Activated B cell treated with CpG ODN at 0.5 μM for 24 hours (primary cell): ENCODE results near the gene TMEM248. TPM values are rescaled to one million over a fixed set of nuclear protein-coding genes. Genes with fewer than 3 reads are reported as not detected.
A peak's percentile ranks its signal among the peaks of the same experiment; 100 is the strongest.
"Not testable (repeated sequence)": the region's sequence is repeated elsewhere in the genome, so short reads cannot be mapped to it uniquely, and the experiment has no call there.

Source experiments
- ATAC-seq: fragments of 200-7000 bp; cut with Tn5 transposase; one replicate; pipeline ENCODE4 v1.10.0; 2021; ENCODE audit warnings: low read depth, mild to moderate bottlenecking, moderate library complexity
- CTCF ChIA-PET: fragments of 350-600 bp; sonication (Branson Sonifier 250); formaldehyde crosslinking; loops from one replicate; lab custom pipeline; 2021; ENCODE audit warnings: antibody characterized with exemption; lab: Charles Lee
- POLR2A ChIA-PET: fragments of 350-600 bp; sonication (Branson Sonifier 250); formaldehyde crosslinking; loops from one replicate; lab custom pipeline; 2021; ENCODE audit warnings: antibody characterized with exemption; lab: Charles Lee
- DNase-seq: peaks from one replicate; pipeline ENCODE4 v3.0.0; 2022
- H3K27ac Mint-ChIP-seq: one replicate; pipeline ENCODE4 v1.8.0; 2020; ENCODE audit warnings: mixed read lengths
- H3K27me3 Mint-ChIP-seq: one replicate; pipeline ENCODE4 v1.8.0; 2021; ENCODE audit warnings: mixed read lengths
- H3K36me3 Mint-ChIP-seq: one replicate; pipeline ENCODE4 v1.8.0; 2021; ENCODE audit warnings: low read depth, mixed read lengths
- H3K4me1 Mint-ChIP-seq: one replicate; pipeline ENCODE4 v1.8.0; 2021; ENCODE audit warnings: mixed read lengths
- H3K4me3 Mint-ChIP-seq: one replicate; pipeline ENCODE4 v1.8.0; 2020; ENCODE audit warnings: mild to moderate bottlenecking, mixed read lengths
- H3K9me3 Mint-ChIP-seq: one replicate; pipeline ENCODE4 v1.8.0; 2020; ENCODE audit warnings: mixed read lengths
- intact Hi-C: fragments of 100-400 bp; cut with micrococcal nuclease; formaldehyde crosslinking; loops from one replicate; pipeline ENCODE4 v1.15.1; 2024
- total RNA-seq: library from RNA; stranded (reverse); gene quantifications from 2 replicates; pipeline ENCODE4 v1.2.3, GENCODE V29; 2022
- TF ChIP-seq, protein P1 (sequence below): fragments of 200-600 bp; IDR thresholded peaks from one replicate; pipeline ENCODE4 v1.8.0; 2022; ENCODE audit warnings: antibody characterized with exemption, mild to moderate bottlenecking

The TMEM248 gene
- 89.2 and 95.0 TPM in 2 replicates for total RNA-seq

DNA sequence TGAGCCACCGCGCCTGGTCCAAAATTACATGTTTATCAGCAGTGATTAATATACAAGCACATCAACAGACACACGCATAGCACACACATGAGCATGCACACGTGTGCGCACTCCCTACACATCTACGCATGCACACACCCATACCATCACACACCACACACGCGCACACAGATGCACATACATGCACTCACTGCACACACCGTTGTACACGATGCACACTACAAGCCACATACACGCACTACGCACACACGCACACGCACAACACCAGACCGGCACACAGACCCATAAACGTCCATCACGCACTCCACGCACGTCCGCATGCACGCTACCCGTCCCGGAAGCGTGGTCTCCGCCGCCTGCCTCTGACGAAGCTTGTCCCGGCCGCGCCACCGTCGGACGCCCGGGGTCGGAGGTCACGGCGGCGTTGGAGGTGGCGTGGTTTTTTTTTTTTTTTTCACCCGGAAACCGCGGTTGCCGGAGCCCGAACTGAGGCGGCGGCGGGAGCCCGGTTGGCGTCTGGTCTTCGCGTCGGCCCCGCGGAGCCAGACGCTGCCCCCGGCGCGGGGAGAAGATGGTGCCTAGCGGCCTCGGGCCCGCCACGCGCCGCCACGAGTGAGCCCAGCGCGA is at the start of gene TMEM248:
TMEM248 (plus strand) TSS at position 457 of the 627 bp plus-strand sequence. CDS start 20,641 bp downstream, outside the sequence.
- ChIA-PET CTCF (no interaction called here), POLR2A (interaction anchor here (0.6 to 2.0 kb wide), 16 partner anchors 9 to 732 kb away, joined by 3 to 32 read pairs (median 4); partner anchors contain the start of genes RABGEF1, SBDS, TPST1 and TYW1)
- Mint-ChIP-seq H3K9me3 (no peaks in the 10 kb centered on the region), H3K4me3 (peak within 1 kb of the TSS; percentile 99), H3K27ac (peak within 1 kb of the TSS; percentile 92), H3K36me3 (peaks cover 25% of the 10 kb centered on the region), H3K4me1 (peaks cover 34% of the 10 kb centered on the region), H3K27me3 (no peaks in the 10 kb centered on the region)
- DNase-seq (peak; percentile 94), ATAC-seq (peak; percentile 90)
- TF ChIP-seq, protein P1, sequence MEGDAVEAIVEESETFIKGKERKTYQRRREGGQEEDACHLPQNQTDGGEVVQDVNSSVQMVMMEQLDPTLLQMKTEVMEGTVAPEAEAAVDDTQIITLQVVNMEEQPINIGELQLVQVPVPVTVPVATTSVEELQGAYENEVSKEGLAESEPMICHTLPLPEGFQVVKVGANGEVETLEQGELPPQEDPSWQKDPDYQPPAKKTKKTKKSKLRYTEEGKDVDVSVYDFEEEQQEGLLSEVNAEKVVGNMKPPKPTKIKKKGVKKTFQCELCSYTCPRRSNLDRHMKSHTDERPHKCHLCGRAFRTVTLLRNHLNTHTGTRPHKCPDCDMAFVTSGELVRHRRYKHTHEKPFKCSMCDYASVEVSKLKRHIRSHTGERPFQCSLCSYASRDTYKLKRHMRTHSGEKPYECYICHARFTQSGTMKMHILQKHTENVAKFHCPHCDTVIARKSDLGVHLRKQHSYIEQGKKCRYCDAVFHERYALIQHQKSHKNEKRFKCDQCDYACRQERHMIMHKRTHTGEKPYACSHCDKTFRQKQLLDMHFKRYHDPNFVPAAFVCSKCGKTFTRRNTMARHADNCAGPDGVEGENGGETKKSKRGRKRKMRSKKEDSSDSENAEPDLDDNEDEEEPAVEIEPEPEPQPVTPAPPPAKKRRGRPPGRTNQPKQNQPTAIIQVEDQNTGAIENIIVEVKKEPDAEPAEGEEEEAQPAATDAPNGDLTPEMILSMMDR, result no peak
- intact Hi-C loops, result loop anchor here (1.0 to 2.0 kb wide), 7 partner anchors 75 to 428 kb away; partner anchors contain the start of genes KCTD7, RABGEF1 and TYW1

GRCh38 chr7:66873476-66873875 is 47.5 kb upstream of the TMEM248 start:
- intact Hi-C loops, result no loop called here
- Mint-ChIP-seq H3K9me3 (no peaks in the 10 kb centered on the region), H3K4me3 (no peak overlapping the region), H3K27me3 (no peaks in the 10 kb centered on the region), H3K36me3 (no peaks in the 10 kb centered on the region), H3K4me1 (peaks cover 5% of the 10 kb centered on the region), H3K27ac (no peak overlapping the region)
- ATAC-seq (no peak), DNase-seq (no peak)
- TF ChIP-seq, protein P1, result no peak
- CTCF ChIA-PET, result no interaction called here
- POLR2A ChIA-PET, result interaction anchor here (0.7 kb wide), 1 partner anchor 47 kb away, joined by 3 read pairs; the partner anchor contains the start of gene TMEM248

DNA sequence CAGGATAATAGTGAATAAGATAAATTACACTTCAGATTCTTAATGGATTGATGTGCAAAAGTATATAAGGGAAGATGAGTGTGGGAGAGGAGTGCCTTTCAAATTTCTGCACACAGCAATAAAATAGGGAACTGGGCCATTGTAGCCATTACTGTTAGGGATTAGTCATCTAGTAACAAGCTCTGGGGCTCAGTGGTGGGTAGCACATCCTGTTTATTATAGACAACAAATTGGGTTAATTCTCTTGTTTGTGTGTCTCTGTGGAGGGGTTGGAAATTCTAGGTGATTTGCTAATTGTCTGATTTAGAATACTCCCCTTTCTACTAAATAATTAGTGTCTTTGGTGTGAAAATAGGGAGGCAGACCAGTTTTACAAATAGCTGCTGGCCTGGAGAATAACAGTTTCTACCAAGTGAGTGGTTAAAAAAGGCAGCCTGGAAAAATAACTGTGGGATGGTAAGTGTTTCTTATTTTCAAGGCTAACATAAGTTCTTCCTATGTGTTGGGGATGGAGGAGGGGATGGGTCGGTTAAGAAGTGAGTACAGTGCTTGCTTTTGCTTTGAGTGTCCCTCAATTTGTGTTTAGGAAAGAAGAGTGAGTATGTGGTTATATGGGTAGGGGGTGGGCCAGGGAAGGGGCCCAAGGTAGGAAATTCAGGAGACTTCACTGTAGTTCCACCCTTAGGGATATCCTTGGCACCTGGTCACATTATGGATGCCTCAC is 43.3 kb upstream of the TMEM248 start:
- DNase-seq, result no peak
- ATAC-seq, result peak; percentile 50
- H3K27ac Mint-ChIP-seq, result peak overlapping the region; percentile 41
- CTCF ChIA-PET, result no interaction called here
- peaks cover 5% of the 10 kb centered on the region for H3K4me1 Mint-ChIP-seq
- POLR2A ChIA-PET, result interaction anchor here (0.6 to 1.2 kb wide), 2 partner anchors 33 to 97 kb away, joined by 3 to 4 read pairs; no protein-coding TSS in a partner anchor
- no peak overlapping the region for H3K4me3 Mint-ChIP-seq
- intact Hi-C loops, result no loop called here
- TF ChIP-seq, protein P1, result no peak
- H3K9me3 Mint-ChIP-seq, result no peaks in the 10 kb centered on the region
- H3K36me3 Mint-ChIP-seq, result peaks cover 11% of the 10 kb centered on the region
- no peaks in the 10 kb centered on the region for H3K27me3 Mint-ChIP-seq

GRCh38 chr7:66878301-66878685 is 42.7 kb upstream of the TMEM248 start:
- ATAC-seq, DNase-seq, H3K27me3 Mint-ChIP-seq, CTCF ChIA-PET, H3K4me3 Mint-ChIP-seq, intact Hi-C loops, H3K4me1 Mint-ChIP-seq, H3K27ac Mint-ChIP-seq, H3K9me3 Mint-ChIP-seq: not testable (repeated sequence)
- peaks cover 11% of the 10 kb centered on the region for H3K36me3 Mint-ChIP-seq
- POLR2A ChIA-PET, result interaction anchor here (0.6 kb wide), 1 partner anchor 98 kb away, joined by 4 read pairs; no protein-coding TSS in a partner anchor

- DNase-seq (no peak), ATAC-seq (no peak)
- Mint-ChIP-seq H3K27ac (no peak overlapping the region), H3K9me3 (no peaks in the 10 kb centered on the region), H3K4me3 (no peak overlapping the region), H3K4me1 (peaks cover 5% of the 10 kb centered on the region), H3K36me3 (peaks cover 11% of the 10 kb centered on the region), H3K27me3 (no peaks in the 10 kb centered on the region)
- ChIA-PET POLR2A (no interaction called here), CTCF (no interaction called here)
- TF ChIP-seq, protein P1, result no peak
- intact Hi-C loops, result no loop called here
Measured at GRCh38 chr7:66880053-66880452, 41.0 kb upstream of the TMEM248 start.

DNA sequence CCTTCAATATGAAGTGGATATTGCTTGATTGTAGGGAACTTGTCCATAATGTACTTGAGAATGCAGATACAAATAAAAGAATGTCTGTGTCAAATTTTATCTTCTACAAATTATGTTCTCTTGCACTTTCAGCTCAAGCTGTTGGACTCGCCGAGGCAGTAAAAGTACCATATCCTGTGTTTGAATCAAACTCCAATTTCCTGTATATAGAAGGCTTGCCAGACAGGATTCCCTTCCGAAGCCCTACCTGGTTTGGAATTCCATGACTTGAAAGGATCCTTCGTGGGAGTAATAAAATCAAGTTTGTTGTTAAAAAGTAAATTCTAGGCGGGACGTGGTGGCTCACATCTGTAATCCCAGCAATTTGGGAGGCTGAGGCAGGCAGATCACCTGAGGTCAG is 40.4 kb upstream of the TMEM248 start:
- H3K9me3 Mint-ChIP-seq, ATAC-seq, DNase-seq, H3K4me1 Mint-ChIP-seq, intact Hi-C loops, CTCF ChIA-PET, H3K27me3 Mint-ChIP-seq, POLR2A ChIA-PET, H3K27ac Mint-ChIP-seq, H3K4me3 Mint-ChIP-seq: not testable (repeated sequence)
- H3K36me3 Mint-ChIP-seq, result peaks cover 11% of the 10 kb centered on the region
